K562 (cell line): ENCODE results near the gene TSTD1. TPM values are rescaled to one million over a fixed set of nuclear protein-coding genes. Genes with fewer than 3 reads are reported as not detected.

ENCODE experiments used
- ARHGAP35 ChIP-seq: fragments of 450-650 bp; IDR thresholded peaks from 2 replicates; pipeline ENCODE4 v1.6.1; 2018; ENCODE audit not compliant: partially characterized antibody
- ARID1B ChIP-seq: fragments of 450-650 bp; IDR thresholded peaks from 2 replicates; pipeline ENCODE4 v1.6.1; 2016; ENCODE audit warnings: antibody characterized with exemption, mild to moderate bottlenecking, inconsistent platforms
- ARNT ChIP-seq, 2 experiments: fragments of 450-650 bp; IDR thresholded peaks; 2 replicates each; pipeline ENCODE4 v1.6.1; 2016; ENCODE audit warnings: mild to moderate bottlenecking in 1 of 2
- CBFA2T3 ChIP-seq: fragments of 450-650 bp; IDR thresholded peaks from 2 replicates; pipeline ENCODE4 v1.6.1; 2017
- EGR1 ChIP-seq: fragments of 450-650 bp; conservative IDR thresholded peaks from 2 replicates; pipeline ENCODE4 v1.6.1; 2017; ENCODE audit warnings: mild to moderate bottlenecking
- FOXK2 ChIP-seq, 2 experiments: fragments of 450-650 bp; IDR thresholded peaks in 1 of 2; conservative IDR thresholded peaks in 1 of 2; 2 replicates each; pipeline ENCODE4 v1.6.1; 2016; ENCODE audit warnings: low read depth in 2 of 2, mild to moderate bottlenecking in 1 of 2
- HNRNPH1 ChIP-seq: fragments of 200-400 bp; formaldehyde crosslinking; optimal IDR thresholded peaks from 2 replicates; pipeline ENCODE3; 2017; ENCODE audit warnings: low read depth, mild to moderate bottlenecking, low read length, moderate library complexity
- HNRNPK ChIP-seq: fragments of 200-400 bp; formaldehyde crosslinking; IDR thresholded peaks from one replicate; pipeline ENCODE4 v1.6.1; 2018; ENCODE audit warnings: mild to moderate bottlenecking, low read depth, low read length; ENCODE audit not compliant: poor library complexity, severe bottlenecking
- LARP7 ChIP-seq: fragments of 450-650 bp; IDR thresholded peaks from 2 replicates; pipeline ENCODE4 v1.6.1; 2016
- MBD2 ChIP-seq: sonication (generic); IDR thresholded peaks from 2 replicates; pipeline ENCODE4 v1.6.1; 2016; ENCODE audit warnings: low read depth, borderline replicate concordance
- MEF2D ChIP-seq: conservative IDR thresholded peaks from 2 replicates; pipeline ENCODE4 v1.6.1; 2016; ENCODE audit warnings: low read depth, missing genetic modification characterization, missing compliant biosample characterization
- MYNN ChIP-seq, 2 experiments: sonication (generic); formaldehyde crosslinking in 1 of 2; IDR thresholded peaks; 2 replicates each; pipeline versions ENCODE4 v1.5.0 to v1.6.1; 2016 to 2020; ENCODE audit warnings: antibody characterized with exemption in 1 of 2, missing genetic modification reagents in 1 of 2
- NFIX ChIP-seq: fragments of 250-450 bp; sonication (Bioruptor Pico); IDR thresholded peaks from 2 replicates; pipeline ENCODE4 v1.4.0; 2020; ENCODE audit warnings: low read depth, mild to moderate bottlenecking, moderate library complexity
- NUFIP1 ChIP-seq: fragments of 450-650 bp; IDR thresholded peaks from 2 replicates; pipeline ENCODE4 v1.6.1; 2018; ENCODE audit not compliant: partially characterized antibody
- SMAD1 ChIP-seq: fragments of 150-350 bp; IDR thresholded peaks from 2 replicates; pipeline ENCODE4 v1.6.1; 2014; ENCODE audit warnings: low read length, low read depth; ENCODE audit not compliant: partially characterized antibody
- ZBTB1 ChIP-seq: sonication (generic); formaldehyde crosslinking; IDR thresholded peaks from 2 replicates; pipeline ENCODE4 v1.8.1; 2023; ENCODE audit warnings: missing genetic modification reagents, low read depth, mild to moderate bottlenecking, borderline replicate concordance
- ZC3H4 ChIP-seq: sonication (generic); formaldehyde crosslinking; IDR thresholded peaks from 2 replicates; pipeline ENCODE4 v1.9.0; 2021; ENCODE audit warnings: missing genetic modification reagents, borderline replicate concordance
- ZNF239 ChIP-seq: fragments of 250-450 bp; sonication (Bioruptor Pico); IDR thresholded peaks from 2 replicates; pipeline ENCODE4 v1.4.0; 2020; ENCODE audit warnings: mild to moderate bottlenecking
- ZNF324 ChIP-seq: fragments of 250-450 bp; sonication (Bioruptor Pico); IDR thresholded peaks from 2 replicates; pipeline ENCODE4 v1.4.0; 2020; ENCODE audit warnings: mild to moderate bottlenecking
- ZNF444 ChIP-seq: fragments of 250-450 bp; sonication (Bioruptor Pico); IDR thresholded peaks from 2 replicates; pipeline ENCODE4 v1.4.0; 2020; ENCODE audit warnings: mild to moderate bottlenecking, moderate library complexity
- polyA plus RNA-seq, 8 experiments: library from polyadenylated mRNA; depleted of rRNA in 4 of 8; stranded (reverse) in 5 of 8; unstranded in 3 of 8; fragments of >200 nt; fragmentation: Nextera tagmentation in 2 of 8; fragmentation: Illumina TruSeq in 1 of 8; extraction: Ambion mirVana in 2 of 8; extraction: Trizol in 1 of 8; gene quantifications; 2 replicates each; pipeline versions ENCODE4 v1.2.1 to v1.2.3, GENCODE V29; 2011 to 2014; ENCODE audit warnings: inconsistent platforms in 1 of 8, missing spikeins in 1 of 8
- total RNA-seq, 7 experiments: library from RNA; depleted of rRNA in 6 of 7; stranded (reverse); fragments of >200 nt in 6 of 7; fragmentation: Illumina TruSeq in 2 of 7; extraction: Trizol in 2 of 7; gene quantifications; 2 replicates each; pipeline versions ENCODE4 v1.2.1 to v1.2.3, GENCODE V29; 2011 to 2021; ENCODE audit warnings: low replicate concordance in 1 of 7
- TF ChIP-seq, protein P1 (sequence below): fragments of 450-650 bp; IDR thresholded peaks from 2 replicates; pipeline ENCODE4 v1.6.1; 2017; ENCODE audit warnings: mild to moderate bottlenecking, moderate library complexity
- TF ChIP-seq, protein P2 (sequence below): fragments of 250-450 bp; sonication (Bioruptor Pico); IDR thresholded peaks from 2 replicates; pipeline ENCODE4 v1.8.0; 2022; ENCODE audit warnings: inconsistent platforms, mild to moderate bottlenecking, moderate library complexity, borderline replicate concordance
- TF ChIP-seq, protein P3 (sequence below): fragments of 450-650 bp; conservative IDR thresholded peaks from 2 replicates; pipeline ENCODE4 v1.6.1; 2016; ENCODE audit warnings: missing genetic modification characterization, low read depth, mild to moderate bottlenecking, control low read depth, missing compliant biosample characterization
- TF ChIP-seq, protein P4 (sequence below): fragments of 250-450 bp; sonication (Bioruptor Pico); IDR thresholded peaks from 2 replicates; pipeline ENCODE4 v1.4.0; 2020; ENCODE audit warnings: mild to moderate bottlenecking

Gene TSTD1
- total and polyA plus RNA-seq, 9 of the 15 experiments (the other 6 are each of a cell fraction or from before 2014, with no cell fraction given) = 0.23 to 0.53 TPM; not detected in 7

DNA sequence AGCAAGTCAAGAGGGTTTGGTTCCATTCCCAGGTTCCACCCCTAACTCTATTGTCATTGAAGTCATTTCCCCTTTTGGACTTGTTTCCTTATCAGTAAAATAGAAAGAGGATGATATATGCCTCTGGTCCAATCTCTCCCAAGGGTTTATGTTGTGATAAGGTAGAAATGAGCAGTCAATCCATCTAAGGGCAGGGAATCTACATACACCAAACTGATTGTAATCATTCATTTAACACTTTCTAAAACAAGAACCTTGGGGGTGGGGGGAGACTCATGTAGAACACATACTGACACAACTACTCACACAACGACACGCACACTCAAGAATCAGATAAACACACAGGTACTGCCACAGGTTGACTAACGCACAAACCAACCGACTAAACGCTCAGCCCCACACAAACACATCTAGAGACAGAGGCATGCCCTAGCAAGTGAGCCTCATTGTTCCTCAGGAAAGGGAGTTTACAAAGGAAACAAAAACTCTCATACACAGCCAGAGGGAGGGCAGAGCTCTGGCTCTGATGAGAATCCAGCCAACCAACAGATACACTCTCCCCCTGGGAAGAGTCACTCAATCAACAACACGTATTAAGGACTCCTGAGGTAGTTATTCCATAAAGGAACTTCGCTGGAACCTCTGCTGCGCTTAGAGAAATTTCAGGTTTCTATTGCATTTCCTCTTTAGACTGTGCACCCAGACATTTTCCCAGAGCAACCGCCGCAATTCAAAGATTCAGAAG is 18.8 kb downstream of the TSTD1 start (continued):
- TF ChIP-seq ARID1B = peak; percentile 65
- peak in 1 of 2 experiments; percentile 19; a peak in 1 of 4 replicates for TF ChIP-seq ARNT (IDR thresholded peaks at IDR 0.05)
- no peak for TF ChIP-seq MEF2D (tag)
- no peak for TF ChIP-seq SMAD1
- TF ChIP-seq, protein P1, sequence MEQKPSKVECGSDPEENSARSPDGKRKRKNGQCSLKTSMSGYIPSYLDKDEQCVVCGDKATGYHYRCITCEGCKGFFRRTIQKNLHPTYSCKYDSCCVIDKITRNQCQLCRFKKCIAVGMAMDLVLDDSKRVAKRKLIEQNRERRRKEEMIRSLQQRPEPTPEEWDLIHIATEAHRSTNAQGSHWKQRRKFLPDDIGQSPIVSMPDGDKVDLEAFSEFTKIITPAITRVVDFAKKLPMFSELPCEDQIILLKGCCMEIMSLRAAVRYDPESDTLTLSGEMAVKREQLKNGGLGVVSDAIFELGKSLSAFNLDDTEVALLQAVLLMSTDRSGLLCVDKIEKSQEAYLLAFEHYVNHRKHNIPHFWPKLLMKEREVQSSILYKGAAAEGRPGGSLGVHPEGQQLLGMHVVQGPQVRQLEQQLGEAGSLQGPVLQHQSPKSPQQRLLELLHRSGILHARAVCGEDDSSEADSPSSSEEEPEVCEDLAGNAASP = no peak
- no peak for TF ChIP-seq ZNF444
- TF ChIP-seq HNRNPH1 = no peak
- TF ChIP-seq ARHGAP35 = no peak
- peak; percentile 14; the same call in 1 of the 2 replicates for TF ChIP-seq LARP7
- TF ChIP-seq ZBTB1 (CRISPR knock-in tag) = no peak
- no peak for TF ChIP-seq MBD2
- peak; percentile 65 for TF ChIP-seq CBFA2T3
- no peak for TF ChIP-seq MYNN (IDR thresholded peaks at IDR 0.05)
- no peak for TF ChIP-seq MYNN (CRISPR knock-in tag; IDR thresholded peaks at IDR 0.05)
- TF ChIP-seq, protein P2, sequence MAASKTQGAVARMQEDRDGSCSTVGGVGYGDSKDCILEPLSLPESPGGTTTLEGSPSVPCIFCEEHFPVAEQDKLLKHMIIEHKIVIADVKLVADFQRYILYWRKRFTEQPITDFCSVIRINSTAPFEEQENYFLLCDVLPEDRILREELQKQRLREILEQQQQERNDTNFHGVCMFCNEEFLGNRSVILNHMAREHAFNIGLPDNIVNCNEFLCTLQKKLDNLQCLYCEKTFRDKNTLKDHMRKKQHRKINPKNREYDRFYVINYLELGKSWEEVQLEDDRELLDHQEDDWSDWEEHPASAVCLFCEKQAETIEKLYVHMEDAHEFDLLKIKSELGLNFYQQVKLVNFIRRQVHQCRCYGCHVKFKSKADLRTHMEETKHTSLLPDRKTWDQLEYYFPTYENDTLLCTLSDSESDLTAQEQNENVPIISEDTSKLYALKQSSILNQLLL (CRISPR knock-in tag) = no peak
- no peak for TF ChIP-seq EGR1
- TF ChIP-seq, protein P3, sequence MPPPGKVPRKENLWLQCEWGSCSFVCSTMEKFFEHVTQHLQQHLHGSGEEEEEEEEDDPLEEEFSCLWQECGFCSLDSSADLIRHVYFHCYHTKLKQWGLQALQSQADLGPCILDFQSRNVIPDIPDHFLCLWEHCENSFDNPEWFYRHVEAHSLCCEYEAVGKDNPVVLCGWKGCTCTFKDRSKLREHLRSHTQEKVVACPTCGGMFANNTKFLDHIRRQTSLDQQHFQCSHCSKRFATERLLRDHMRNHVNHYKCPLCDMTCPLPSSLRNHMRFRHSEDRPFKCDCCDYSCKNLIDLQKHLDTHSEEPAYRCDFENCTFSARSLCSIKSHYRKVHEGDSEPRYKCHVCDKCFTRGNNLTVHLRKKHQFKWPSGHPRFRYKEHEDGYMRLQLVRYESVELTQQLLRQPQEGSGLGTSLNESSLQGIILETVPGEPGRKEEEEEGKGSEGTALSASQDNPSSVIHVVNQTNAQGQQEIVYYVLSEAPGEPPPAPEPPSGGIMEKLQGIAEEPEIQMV (tag) = no peak
- peak; percentile 32 to 33; a peak in 1 of 4 replicates for TF ChIP-seq FOXK2 (conservative IDR thresholded peaks at IDR 0.05 in 1 of 2, IDR thresholded peaks at IDR 0.05 in 1 of 2; ENCODE audit: low read depth in 2 of 2)
- no peak for TF ChIP-seq ZNF239 (CRISPR knock-in tag)
- no peak for TF ChIP-seq NFIX (CRISPR knock-in tag)
- no peak for TF ChIP-seq HNRNPK
- TF ChIP-seq ZNF324 = no peak
- TF ChIP-seq NUFIP1 = no peak
- no peak for TF ChIP-seq ZC3H4
- TF ChIP-seq, protein P4, sequence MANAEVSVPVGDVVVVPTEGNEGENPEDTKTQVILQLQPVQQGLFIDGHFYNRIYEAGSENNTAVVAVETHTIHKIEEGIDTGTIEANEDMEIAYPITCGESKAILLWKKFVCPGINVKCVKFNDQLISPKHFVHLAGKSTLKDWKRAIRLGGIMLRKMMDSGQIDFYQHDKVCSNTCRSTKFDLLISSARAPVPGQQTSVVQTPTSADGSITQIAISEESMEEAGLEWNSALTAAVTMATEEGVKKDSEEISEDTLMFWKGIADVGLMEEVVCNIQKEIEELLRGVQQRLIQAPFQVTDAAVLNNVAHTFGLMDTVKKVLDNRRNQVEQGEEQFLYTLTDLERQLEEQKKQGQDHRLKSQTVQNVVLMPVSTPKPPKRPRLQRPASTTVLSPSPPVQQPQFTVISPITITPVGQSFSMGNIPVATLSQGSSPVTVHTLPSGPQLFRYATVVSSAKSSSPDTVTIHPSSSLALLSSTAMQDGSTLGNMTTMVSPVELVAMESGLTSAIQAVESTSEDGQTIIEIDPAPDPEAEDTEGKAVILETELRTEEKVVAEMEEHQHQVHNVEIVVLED = no peak
